Gastroesophageal sphincter (tissue), 4 donors: ENCODE data around the gene MTHFD1L. TPM values are rescaled to one million over a fixed set of nuclear protein-coding genes. Genes with fewer than 3 reads are reported as not detected.
"Not testable (repeated sequence)": the region's sequence is repeated elsewhere in the genome, so short reads cannot be mapped to it uniquely, and the experiment has no call there.

Source experiments
- ATAC-seq: fragments of 150-250 bp; one replicate; pipeline ENCODE4 v1.9.1; 2016; ENCODE audit warnings: mild to moderate bottlenecking, moderate library complexity
- H3K27ac ChIP-seq, 4 donors: fragments of 200-600 bp; sonication (generic) in 3 of 4; 1 replicate in 3 of 4; 2 replicates in 1 of 4; pipeline ENCODE4 v1.5.1; 2016 to 2019
- H3K27me3 ChIP-seq: fragments of 200-600 bp; sonication (generic); one replicate; pipeline ENCODE4 v1.5.1; 2019
- H3K36me3 ChIP-seq, 2 donors: fragments of 200-600 bp; sonication (generic); one replicate each; pipeline ENCODE4 v1.5.1; 2019; ENCODE audit warnings: control low read depth in 1 of 2
- H3K4me1 ChIP-seq, 3 donors: fragments of 200-600 bp; sonication (generic); 1 replicate in 2 of 3; 2 replicates in 1 of 3; pipeline ENCODE4 v1.5.1; 2016 to 2019; ENCODE audit warnings: control low read depth in 2 of 3
- H3K4me3 ChIP-seq, 2 donors: fragments of 200-600 bp; sonication (generic); one replicate each; pipeline ENCODE4 v1.5.1; 2019; ENCODE audit warnings: mild to moderate bottlenecking in 1 of 2, moderate library complexity in 1 of 2
- H3K9me3 ChIP-seq, 3 donors: fragments of 200-600 bp; sonication (generic); one replicate each; pipeline ENCODE4 v1.5.1; 2017 to 2019; ENCODE audit warnings: control low read depth in 2 of 3
- CTCF ChIP-seq, 4 experiments: fragments of 200-600 bp in 2 of 4; fragments of 450-650 bp in 2 of 4; sonication (generic) in 1 of 4; IDR thresholded peaks; one replicate each; pipeline ENCODE4 v1.5.1; 2017 to 2019; ENCODE audit warnings: antibody characterized with exemption in 4 of 4, mild to moderate bottlenecking in 2 of 4, moderate library complexity in 2 of 4
- EP300 ChIP-seq: sonication (generic); formaldehyde crosslinking; IDR thresholded peaks from one replicate; pipeline ENCODE4 v1.6.1; 2017; ENCODE audit warnings: antibody characterized with exemption, mild to moderate bottlenecking
- POLR2A ChIP-seq, 2 donors: fragments of 450-650 bp; IDR thresholded peaks; one replicate each; pipeline ENCODE4 v1.6.1; 2017; ENCODE audit warnings: antibody characterized with exemption in 2 of 2, mild to moderate bottlenecking in 2 of 2, moderate library complexity in 1 of 2
- POLR2AphosphoS5 ChIP-seq: sonication (generic); formaldehyde crosslinking; IDR thresholded peaks from one replicate; pipeline ENCODE4 v1.6.1; 2017; ENCODE audit warnings: antibody characterized with exemption
- WGBS, 2 donors: methylation state at CpG; one replicate each; pipeline ENCODE4 v1.1.5; 2018; ENCODE audit warnings: low coverage in 1 of 2; 5-methylcytosine and 5-hydroxymethylcytosine counted together
- total RNA-seq, 4 donors: library from RNA; depleted of rRNA; stranded (reverse); fragments of >200 nt; gene quantifications; one replicate each; pipeline ENCODE4 v1.1.0, GENCODE V29; 2016

MTHFD1L gene
- total RNA-seq, 4 donors from 2014 or later = 1.2 to 10.8 (median 4.0) TPM

- Histone ChIP-seq H3K27me3 (no peaks in the 10 kb centered on the region), H3K36me3 (no peaks in the 10 kb centered on the region), H3K4me1 (no peaks in the 10 kb centered on the region), H3K9me3 (no peaks in the 10 kb centered on the region), H3K4me3 (no peak overlapping the region), H3K27ac (no peak overlapping the region)
- no peak for ATAC-seq
- WGBS, 2 donors = 60 to 69% methylated on average over 8 of the region's 8 CpGs
- no peak for TF ChIP-seq POLR2AphosphoS5
- TF ChIP-seq EP300 = no peak
- TF ChIP-seq CTCF (IDR thresholded peaks at IDR 0.05) = no peak
- no peak for TF ChIP-seq POLR2A (IDR thresholded peaks at IDR 0.05)
Measured at GRCh38 chr6:151109361-151109760, 243.9 kb downstream of the MTHFD1L start.

GRCh38 chr6:151109869-151110575, 244.5 kb downstream of the MTHFD1L start:
- H3K4me1 ChIP-seq = no peaks in the 10 kb centered on the region
- TF ChIP-seq CTCF (IDR thresholded peaks at IDR 0.05) (no peak), POLR2AphosphoS5 (no peak), EP300 (no peak), POLR2A (IDR thresholded peaks at IDR 0.05) (no peak)
- no peaks in the 10 kb centered on the region for H3K27me3 ChIP-seq
- ATAC-seq = no peak
- H3K4me3 ChIP-seq = no peak overlapping the region
- H3K36me3 ChIP-seq = no peaks in the 10 kb centered on the region
- no peaks in the 10 kb centered on the region for H3K9me3 ChIP-seq
- H3K27ac ChIP-seq = no peak overlapping the region
- WGBS, 2 donors = 64 to 68% methylated on average over 11 of the region's 11 CpGs

GRCh38 chr6:151110576-151110905, 245.0 kb downstream of the MTHFD1L start:
- 63 to 80% methylated on average over 2 to 4 of the region's 4 CpGs for WGBS, 2 donors
- Histone ChIP-seq H3K4me1 (no peaks in the 10 kb centered on the region), H3K36me3 (no peaks in the 10 kb centered on the region), H3K9me3 (no peaks in the 10 kb centered on the region), H3K27me3 (no peaks in the 10 kb centered on the region), H3K4me3 (no peak overlapping the region), H3K27ac (no peak overlapping the region)
- ATAC-seq = no peak
- TF ChIP-seq CTCF (IDR thresholded peaks at IDR 0.05) = no peak
- no peak for TF ChIP-seq POLR2A (IDR thresholded peaks at IDR 0.05)
- TF ChIP-seq EP300 = no peak
- TF ChIP-seq POLR2AphosphoS5 = no peak

- no peaks in the 10 kb centered on the region for H3K27me3 ChIP-seq
- no peak for ATAC-seq
- H3K4me1 ChIP-seq = no peaks in the 10 kb centered on the region
- no peak overlapping the region for H3K27ac ChIP-seq
- no peaks in the 10 kb centered on the region for H3K9me3 ChIP-seq
- H3K36me3 ChIP-seq = no peaks in the 10 kb centered on the region
- 67 to 92% methylated on average over 1 to 4 of the region's 5 CpGs for WGBS, 2 donors
- no peak for TF ChIP-seq POLR2AphosphoS5
- TF ChIP-seq CTCF (IDR thresholded peaks at IDR 0.05) = no peak
- no peak for TF ChIP-seq EP300
- TF ChIP-seq POLR2A (IDR thresholded peaks at IDR 0.05) = no peak
- H3K4me3 ChIP-seq = no peak overlapping the region
Measured at GRCh38 chr6:151111670-151112069, 246.2 kb downstream of the MTHFD1L start.

- TF ChIP-seq EP300 (no peak), POLR2A (IDR thresholded peaks at IDR 0.05) (no peak), POLR2AphosphoS5 (no peak), CTCF (IDR thresholded peaks at IDR 0.05) (no peak)
- Histone ChIP-seq H3K27me3 (no peaks in the 10 kb centered on the region), H3K27ac (no peak overlapping the region), H3K4me1 (no peaks in the 10 kb centered on the region), H3K4me3 (no peak overlapping the region), H3K9me3 (no peaks in the 10 kb centered on the region), H3K36me3 (no peaks in the 10 kb centered on the region)
- no peak for ATAC-seq
- no CpG with 5 or more reads among the region's 4 CpGs for WGBS, 2 donors
Measured at GRCh38 chr6:151112130-151112529, 246.6 kb downstream of the MTHFD1L start.

GRCh38 chr6:151112884-151113283, 247.4 kb downstream of the MTHFD1L start:
- not testable (repeated sequence) for H3K27me3 ChIP-seq, H3K27ac ChIP-seq, H3K4me3 ChIP-seq, H3K36me3 ChIP-seq, H3K4me1 ChIP-seq, H3K9me3 ChIP-seq, ATAC-seq
- 94 to 100% methylated on average over 2 to 3 of the region's 3 CpGs for WGBS, 2 donors
